ENCODE data around the gene HECTD2. TPM values are rescaled to one million over a fixed set of nuclear protein-coding genes. Genes with fewer than 3 reads are reported as not detected.
"Not testable (repeated sequence)": the region's sequence is repeated elsewhere in the genome, so short reads cannot be mapped to it uniquely, and the experiment has no call there.

HECTD2 gene
- 10 to 100 TPM; 22.7 to 32.5 (median 31.0) TPM for polyA plus RNA-seq (ENCODE audit: insufficient read length in 3 of 3)
- long read RNA-seq, donor 1, full-length matches to known transcripts: 3 of 3 reads
- long read RNA-seq, donor 1, partial matches to known transcripts: 0 of 3 reads
- long read RNA-seq, donor 1, other reads (novel, unspliced or antisense): 0 of 3 reads
- long read RNA-seq, donor 2, full-length matches to known transcripts: 2 of 2 reads
- long read RNA-seq, donor 2, partial matches to known transcripts: 0 of 2 reads
- long read RNA-seq, donor 2, other reads (novel, unspliced or antisense): 0 of 2 reads
- long read RNA-seq, donor 3, full-length matches to known transcripts: 4 of 10 reads
- long read RNA-seq, donor 3, partial matches to known transcripts: 6 of 10 reads
- long read RNA-seq, donor 3, other reads (novel, unspliced or antisense): 0 of 10 reads
- long read RNA-seq, donor 4, full-length matches to known transcripts: 5 of 10 reads
- long read RNA-seq, donor 4, partial matches to known transcripts: 5 of 10 reads
- long read RNA-seq, donor 4, other reads (novel, unspliced or antisense): 0 of 10 reads
- long read RNA-seq, donor 5: 0 reads
- long read RNA-seq, donor 6, full-length matches to known transcripts: 3 of 3 reads
- long read RNA-seq, donor 6, partial matches to known transcripts: 0 of 3 reads
- long read RNA-seq, donor 6, other reads (novel, unspliced or antisense): 0 of 3 reads
- long read RNA-seq, donor 7, full-length matches to known transcripts: 3 of 3 reads
- long read RNA-seq, donor 7, partial matches to known transcripts: 0 of 3 reads
- long read RNA-seq, donor 7, other reads (novel, unspliced or antisense): 0 of 3 reads
- long read RNA-seq, donor 8, full-length matches to known transcripts: 2 of 2 reads
- long read RNA-seq, donor 8, partial matches to known transcripts: 0 of 2 reads
- long read RNA-seq, donor 8, other reads (novel, unspliced or antisense): 0 of 2 reads
- long read RNA-seq, donor 9, full-length matches to known transcripts: 1 of 1 reads
- long read RNA-seq, donor 9, partial matches to known transcripts: 0 of 1 reads
- long read RNA-seq, donor 9, other reads (novel, unspliced or antisense): 0 of 1 reads
- long read RNA-seq, donor 10, full-length matches to known transcripts: 2 of 2 reads
- long read RNA-seq, donor 10, partial matches to known transcripts: 0 of 2 reads
- long read RNA-seq, donor 10, other reads (novel, unspliced or antisense): 0 of 2 reads
- long read RNA-seq, donor 11, partial matches to known transcripts: 0 of 1 reads
- long read RNA-seq, donor 11, other reads (novel, unspliced or antisense): 0 of 1 reads
- long read RNA-seq, donor 12: 0 reads
- long read RNA-seq, donor 13: 0 reads
- long read RNA-seq, donor 14, full-length matches to known transcripts: 1 of 1 reads
- long read RNA-seq, donor 14, partial matches to known transcripts: 0 of 1 reads
- long read RNA-seq, donor 14, other reads (novel, unspliced or antisense): 0 of 1 reads
- long read RNA-seq, donor 15, partial matches to known transcripts: 0 of 1 reads
- long read RNA-seq, donor 15, other reads (novel, unspliced or antisense): 0 of 1 reads
- long read RNA-seq, donor 16, full-length matches to known transcripts: 2 of 13 reads
- long read RNA-seq, donor 16, partial matches to known transcripts: 11 of 13 reads
- long read RNA-seq, donor 16, other reads (novel, unspliced or antisense): 0 of 13 reads

GRCh38 chr10:91409869-91410637 lies at the start of gene HECTD2:
HECTD2 (plus strand) TSS chr10:91410344; CDS start chr10:91410439, 95 bp downstream.
- peak in 10 of 11 donors; percentile 53 to 80 (median 72) for DNase-seq (ENCODE audit: extremely low read depth in 1 of 11, low read depth in 9 of 11, low spot score in 4 of 11)

- no peak for DNase-seq (ENCODE audit: extremely low read depth in 1 of 11, low read depth in 9 of 11, low spot score in 4 of 11)
These were observed 49.7 kb upstream of the HECTD2 start for GRCh38 chr10:91360461-91360860.

DNA sequence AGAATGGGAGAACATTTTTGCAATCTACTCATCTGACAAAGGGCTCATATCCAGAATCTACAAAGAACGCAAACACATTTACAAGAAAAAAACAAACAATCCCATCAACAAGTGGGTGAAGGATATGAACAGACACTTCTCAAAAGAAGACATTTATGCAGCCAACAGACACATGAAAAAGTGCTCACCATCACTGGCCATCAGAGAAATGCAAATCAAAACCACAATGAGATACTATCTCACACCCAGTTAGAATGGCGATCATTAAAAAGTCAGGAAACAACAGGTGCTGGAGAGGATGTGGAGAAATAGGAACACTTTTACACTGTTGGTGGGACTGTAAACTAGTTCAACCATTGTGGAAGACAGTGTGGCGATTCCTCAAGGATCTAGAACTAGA lies 44.6 kb upstream of the HECTD2 start:
- not testable (repeated sequence) for DNase-seq (ENCODE audit: extremely low read depth in 1 of 11, low read depth in 9 of 11, low spot score in 4 of 11)

GRCh38 chr10:91366704-91367103 lies 43.4 kb upstream of the HECTD2 start:
- DNase-seq (ENCODE audit: extremely low read depth in 1 of 11, low read depth in 9 of 11, low spot score in 4 of 11): no peak

GRCh38 chr10:91367127-91367531 lies 43.0 kb upstream of the HECTD2 start:
- no peak for DNase-seq (ENCODE audit: extremely low read depth in 1 of 11, low read depth in 9 of 11, low spot score in 4 of 11)

DNA sequence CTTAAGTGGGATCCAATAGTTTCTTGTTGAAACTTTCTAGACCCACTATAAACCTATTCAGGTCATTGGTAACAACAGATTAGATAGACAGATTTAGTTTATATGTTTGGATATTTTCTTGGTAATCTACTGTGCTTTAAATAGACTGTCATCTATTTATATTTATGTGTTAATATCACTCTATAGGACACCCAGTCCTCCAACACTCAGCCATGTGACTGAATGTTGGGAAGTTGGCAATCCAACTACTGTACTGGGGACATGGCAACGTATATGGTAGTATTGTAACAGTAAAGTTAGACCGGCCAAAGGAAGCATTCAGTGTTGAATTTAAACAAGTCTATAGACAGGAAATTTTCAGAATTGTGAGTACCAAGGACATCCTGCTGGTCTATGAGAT lies 42.6 kb upstream of the HECTD2 start:
- no peak for DNase-seq (ENCODE audit: extremely low read depth in 1 of 11, low read depth in 9 of 11, low spot score in 4 of 11)

DNA sequence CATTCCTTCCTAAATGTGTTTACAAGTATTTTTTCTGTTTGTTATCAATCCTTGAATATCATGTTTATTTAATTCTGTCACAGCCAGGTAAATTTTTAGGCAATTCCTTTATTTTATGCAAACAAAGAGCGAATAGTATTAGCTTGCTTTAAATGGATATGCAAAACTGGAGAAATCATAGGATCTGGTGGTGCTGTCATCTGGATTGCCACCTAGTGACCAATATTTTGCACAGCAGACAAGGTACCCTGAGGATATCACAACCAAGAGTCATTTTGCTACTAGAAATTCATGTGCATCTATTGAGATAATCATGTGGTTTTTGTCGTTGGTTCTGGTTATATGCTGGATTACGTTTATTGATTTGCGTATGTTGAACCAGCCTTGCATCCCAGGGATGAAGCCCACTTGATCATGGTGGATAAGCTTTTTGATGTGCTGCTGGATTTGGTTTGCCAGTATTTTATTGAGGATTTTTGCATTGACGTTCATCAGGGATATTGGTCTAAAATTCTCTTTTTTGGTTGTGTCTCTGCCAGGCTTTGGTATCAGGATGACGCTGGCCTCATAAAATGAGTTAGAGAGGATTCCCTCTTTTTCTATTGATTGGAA lies 40.1 kb upstream of the HECTD2 start:
- not testable (repeated sequence) for DNase-seq (ENCODE audit: extremely low read depth in 1 of 11, low read depth in 9 of 11, low spot score in 4 of 11)

DNA sequence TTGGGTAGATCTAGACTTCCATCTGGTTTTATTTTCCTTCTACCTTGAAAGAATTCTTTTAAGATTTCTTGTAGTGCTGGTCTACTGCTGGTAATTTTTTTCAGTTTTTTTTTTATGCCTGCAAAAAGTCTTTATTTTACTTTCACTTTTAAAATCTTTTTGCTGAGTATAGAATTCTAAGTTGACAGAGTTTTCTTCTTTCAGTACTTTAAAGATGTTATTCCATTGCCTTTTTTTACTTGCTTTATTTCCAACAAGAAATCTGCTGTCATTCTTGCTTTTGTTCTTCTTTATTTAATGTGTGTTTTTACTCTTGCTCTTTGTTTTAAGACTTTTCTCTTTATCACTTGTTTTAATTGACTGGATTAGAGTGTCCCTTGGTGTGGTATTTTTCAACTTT lies 36.1 kb upstream of the HECTD2 start:
- no peak for DNase-seq (ENCODE audit: extremely low read depth in 1 of 11, low read depth in 9 of 11, low spot score in 4 of 11)

DNA sequence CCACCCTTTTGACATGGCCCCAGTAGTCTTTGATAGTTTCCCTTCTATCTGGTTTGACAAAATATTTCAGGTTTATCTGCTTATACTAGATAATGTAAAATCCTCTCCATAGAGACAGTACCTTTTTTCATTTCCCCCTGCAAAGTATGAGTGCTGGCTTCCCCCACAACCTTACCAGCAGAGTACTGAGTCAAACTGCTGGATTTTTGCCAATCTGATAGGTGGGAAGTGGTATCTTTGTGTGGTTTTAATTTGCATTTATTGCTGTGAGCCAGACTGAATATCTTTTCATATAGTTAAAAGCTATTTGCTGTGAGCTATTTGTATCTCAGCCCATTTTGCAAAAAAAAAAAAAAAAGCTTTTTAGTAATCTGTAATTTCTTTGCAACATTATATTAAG lies 32.1 kb upstream of the HECTD2 start:
- no peak for DNase-seq (ENCODE audit: extremely low read depth in 1 of 11, low read depth in 9 of 11, low spot score in 4 of 11)

GRCh38 chr10:91380873-91381256 lies 29.3 kb upstream of the HECTD2 start:
- DNase-seq (ENCODE audit: extremely low read depth in 1 of 11, low read depth in 9 of 11, low spot score in 4 of 11): no peak

DNA sequence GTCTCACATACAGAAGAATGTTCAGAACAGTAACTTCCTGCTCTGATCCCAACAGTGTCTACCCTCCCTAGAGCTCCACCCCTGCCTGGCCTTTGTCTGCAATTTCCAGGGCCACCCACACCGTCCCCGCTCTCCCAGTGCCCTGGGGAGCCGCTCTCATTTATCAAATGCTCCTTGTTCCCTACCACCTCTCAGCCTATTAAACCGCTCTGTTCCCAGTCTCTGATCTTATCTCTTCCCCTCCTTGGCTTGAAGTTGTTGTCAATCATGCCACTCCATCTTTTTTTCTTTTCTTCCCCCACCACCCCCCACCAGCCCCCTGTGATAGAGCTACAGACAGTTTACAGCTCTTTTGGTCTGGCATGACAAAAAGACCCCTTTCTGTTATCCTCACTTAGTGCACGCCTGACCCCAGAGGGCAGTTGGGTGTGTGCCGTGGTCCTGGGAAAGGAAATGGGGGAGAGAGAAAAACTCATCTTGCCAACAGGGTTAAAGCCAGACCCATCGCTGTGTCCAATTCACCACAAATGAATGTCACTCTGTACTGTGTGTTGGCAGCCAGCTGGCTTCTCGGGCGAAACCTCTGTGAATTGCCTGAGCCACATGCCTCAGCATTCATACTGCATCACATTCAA lies 28.8 kb upstream of the HECTD2 start:
- DNase-seq (ENCODE audit: extremely low read depth in 1 of 11, low read depth in 9 of 11, low spot score in 4 of 11): no peak

DNA sequence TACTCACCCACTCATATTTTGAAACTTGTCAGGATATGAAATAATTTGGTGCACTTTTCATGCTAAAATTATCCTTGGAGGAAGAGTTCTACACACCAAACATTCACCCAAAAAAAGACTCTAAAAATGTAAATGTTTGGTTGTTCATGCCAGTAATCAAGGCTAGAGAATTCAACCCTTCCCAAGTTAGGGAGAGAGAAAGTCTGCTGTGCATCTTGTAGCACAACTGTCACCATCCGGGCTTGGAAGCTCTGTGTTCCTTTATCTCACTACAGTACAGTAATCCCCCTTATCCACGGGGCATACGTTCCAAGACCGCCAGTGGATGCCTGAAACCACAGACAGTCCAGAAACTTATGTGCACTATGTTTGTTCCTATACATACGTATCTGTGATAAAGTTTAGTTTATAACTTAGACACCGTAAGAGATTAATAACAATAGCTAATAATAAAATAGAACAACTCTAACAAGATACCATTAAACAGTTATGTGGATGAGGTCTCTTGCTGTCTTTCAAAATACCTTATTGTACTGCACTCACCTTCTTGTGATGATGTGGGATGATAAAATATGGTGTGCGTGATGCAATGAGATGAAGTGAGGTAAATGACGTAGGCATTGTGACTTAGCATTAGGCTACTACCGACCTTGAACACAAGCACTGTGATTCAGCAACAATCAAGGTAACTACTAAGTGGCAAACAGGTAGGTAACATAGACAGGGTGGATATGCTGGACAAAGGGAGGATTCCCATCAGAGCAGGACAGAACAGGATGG lies 24.6 kb upstream of the HECTD2 start:
- DNase-seq (ENCODE audit: extremely low read depth in 1 of 11, low read depth in 9 of 11, low spot score in 4 of 11): no peak

- DNase-seq (ENCODE audit: extremely low read depth in 1 of 11, low read depth in 9 of 11, low spot score in 4 of 11): peak in 10 of 11 donors; percentile 19 to 56 (median 35)
These were observed 20.3 kb upstream of the HECTD2 start for GRCh38 chr10:91389636-91390512.

DNA sequence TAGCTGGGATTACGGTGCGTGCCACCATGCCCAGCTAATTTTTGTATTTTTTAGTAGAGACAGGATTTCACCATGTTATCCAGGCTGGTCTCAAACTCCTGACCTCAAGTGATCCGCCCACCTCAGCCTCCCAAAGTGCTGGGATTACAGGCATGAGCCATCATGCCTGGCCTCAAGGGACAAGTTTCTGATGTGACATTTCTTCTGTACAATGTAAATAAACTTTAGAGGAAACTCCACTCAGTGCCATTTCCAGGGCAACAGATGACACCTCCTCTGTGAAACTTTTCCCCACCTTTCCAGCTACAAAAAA lies 19.7 kb upstream of the HECTD2 start:
- DNase-seq (ENCODE audit: extremely low read depth in 1 of 11, low read depth in 9 of 11, low spot score in 4 of 11): not testable (repeated sequence)

DNA sequence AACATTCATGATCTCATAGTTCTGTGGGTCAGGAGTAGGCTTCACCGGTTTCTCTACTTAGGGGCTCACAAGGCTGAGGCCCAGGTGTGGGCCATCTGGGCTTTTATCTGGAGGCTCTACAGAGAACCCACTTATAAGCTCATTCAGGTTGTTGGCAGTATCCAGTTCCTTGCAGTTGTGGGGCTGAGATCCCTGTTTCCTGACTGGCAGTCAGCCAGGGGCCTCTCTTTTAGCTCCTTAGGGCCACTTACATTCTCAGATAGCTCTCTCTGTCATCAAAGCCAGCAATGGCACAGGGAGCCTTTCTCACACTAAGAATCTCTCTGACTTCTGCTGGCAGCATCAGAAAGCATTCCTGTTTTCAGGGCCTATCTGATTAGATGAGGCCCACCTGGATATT lies 18.2 kb upstream of the HECTD2 start:
- DNase-seq (ENCODE audit: extremely low read depth in 1 of 11, low read depth in 9 of 11, low spot score in 4 of 11): no peak
